ENCODE data around the gene MPHOSPH8. TPM values are rescaled to one million over a fixed set of nuclear protein-coding genes. Genes with fewer than 3 reads are reported as not detected.

The MPHOSPH8 gene
- total and polyA plus RNA-seq, 10 donors = 16.6 to 59.6 (median 42.2) TPM

GRCh38 chr13:19645000-19645399 is 11.5 kb downstream of the MPHOSPH8 start:
- Histone ChIP-seq H3K36me3 (peaks cover 0 to 86% (median 61%) of the 10 kb centered on the region in 6 donors), H3K9me3 (no peaks in the 10 kb centered on the region), H3K4me1 (peaks cover 0 to 20% (median 5%) of the 10 kb centered on the region in 6 donors), H3K27ac (no peak overlapping the region), H3K4me3 (no peak overlapping the region), H3K27me3 (replicated peaks in 1 of 7) (no peaks in the 10 kb centered on the region)
- 93 to 98% (median 97%) methylated on average over 2 of the region's 2 CpGs for WGBS, 5 donors
- DNase-seq = no peak
- intact Hi-C loops (cut with DNase I; ENCODE audit: low total_unique reads) = no loop called here
- TF ChIP-seq POLR2A (IDR thresholded peaks at IDR 0.05) (no peak), POLR2AphosphoS5 (IDR thresholded peaks at IDR 0.05) (no peak)
- TF ChIP-seq, protein P1, sequence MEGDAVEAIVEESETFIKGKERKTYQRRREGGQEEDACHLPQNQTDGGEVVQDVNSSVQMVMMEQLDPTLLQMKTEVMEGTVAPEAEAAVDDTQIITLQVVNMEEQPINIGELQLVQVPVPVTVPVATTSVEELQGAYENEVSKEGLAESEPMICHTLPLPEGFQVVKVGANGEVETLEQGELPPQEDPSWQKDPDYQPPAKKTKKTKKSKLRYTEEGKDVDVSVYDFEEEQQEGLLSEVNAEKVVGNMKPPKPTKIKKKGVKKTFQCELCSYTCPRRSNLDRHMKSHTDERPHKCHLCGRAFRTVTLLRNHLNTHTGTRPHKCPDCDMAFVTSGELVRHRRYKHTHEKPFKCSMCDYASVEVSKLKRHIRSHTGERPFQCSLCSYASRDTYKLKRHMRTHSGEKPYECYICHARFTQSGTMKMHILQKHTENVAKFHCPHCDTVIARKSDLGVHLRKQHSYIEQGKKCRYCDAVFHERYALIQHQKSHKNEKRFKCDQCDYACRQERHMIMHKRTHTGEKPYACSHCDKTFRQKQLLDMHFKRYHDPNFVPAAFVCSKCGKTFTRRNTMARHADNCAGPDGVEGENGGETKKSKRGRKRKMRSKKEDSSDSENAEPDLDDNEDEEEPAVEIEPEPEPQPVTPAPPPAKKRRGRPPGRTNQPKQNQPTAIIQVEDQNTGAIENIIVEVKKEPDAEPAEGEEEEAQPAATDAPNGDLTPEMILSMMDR (IDR thresholded peaks at IDR 0.05 in 8 of 11, conservative IDR thresholded peaks at IDR 0.05 in 3 of 11) = no peak

DNA sequence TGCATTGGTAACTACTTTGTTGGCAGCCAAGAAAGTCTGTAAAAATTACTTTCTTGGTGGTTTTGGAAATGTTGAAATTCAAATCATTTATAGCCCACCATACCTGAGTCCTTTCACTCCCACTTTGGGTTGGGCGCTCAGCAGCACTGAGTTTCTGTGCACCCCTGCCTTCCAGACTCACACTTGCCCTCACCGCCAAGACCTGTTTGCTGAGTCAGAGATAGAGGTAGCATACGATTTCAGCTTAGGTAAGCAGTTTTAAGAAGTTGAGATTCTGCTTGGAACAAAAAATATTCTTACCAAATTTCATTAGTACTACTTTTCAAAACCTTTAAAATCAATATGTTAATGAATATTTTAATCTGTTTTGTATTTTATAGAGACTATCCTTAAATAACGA is 12.6 kb downstream of the MPHOSPH8 start:
- Histone ChIP-seq H3K4me3 (no peak overlapping the region), H3K36me3 (peaks cover 0 to 96% (median 70%) of the 10 kb centered on the region in 6 donors), H3K27ac (no peak overlapping the region), H3K9me3 (no peaks in the 10 kb centered on the region), H3K27me3 (replicated peaks in 1 of 7) (no peaks in the 10 kb centered on the region), H3K4me1 (peaks cover 0 to 11% (median 0%) of the 10 kb centered on the region in 6 donors)
- no peak for DNase-seq
- WGBS, 5 donors = 81 to 86% (median 84%) methylated on average over 4 of the region's 4 CpGs
- TF ChIP-seq, protein P1 (IDR thresholded peaks at IDR 0.05 in 8 of 11, conservative IDR thresholded peaks at IDR 0.05 in 3 of 11) = no peak
- intact Hi-C loops (cut with DNase I; ENCODE audit: low total_unique reads) = no loop called here

DNA sequence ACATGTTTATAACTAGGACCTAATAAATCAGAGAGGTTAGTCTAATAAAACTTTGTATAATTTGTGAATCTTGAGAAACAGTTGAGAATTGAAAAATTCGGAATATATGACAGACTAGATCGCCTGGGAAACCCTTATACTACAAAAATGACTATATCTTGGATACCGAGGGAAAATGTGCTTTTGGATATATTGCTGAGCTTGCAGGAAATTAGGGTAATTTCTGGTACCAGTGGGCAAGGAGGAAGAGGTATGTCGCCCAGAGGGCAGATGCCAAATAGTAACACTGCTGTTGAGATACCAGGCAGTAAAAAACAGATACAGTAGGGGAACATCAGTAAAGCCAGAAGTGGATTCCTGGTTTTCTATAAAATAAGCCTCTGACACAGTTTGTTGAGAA is 17.3 kb downstream of the MPHOSPH8 start:
- DNase-seq = no peak
- Histone ChIP-seq H3K4me3 (no peak overlapping the region), H3K9me3 (no peaks in the 10 kb centered on the region), H3K27me3 (replicated peaks in 1 of 7) (no peaks in the 10 kb centered on the region), H3K27ac (no peak overlapping the region), H3K4me1 (no peaks in the 10 kb centered on the region), H3K36me3 (peaks cover 3 to 99% (median 63%) of the 10 kb centered on the region in 6 donors)
- intact Hi-C loops (cut with DNase I; ENCODE audit: low total_unique reads) = no loop called here
- WGBS, 5 donors = 88 to 96% (median 91%) methylated on average over 4 of the region's 4 CpGs
- TF ChIP-seq, protein P1 (IDR thresholded peaks at IDR 0.05 in 8 of 11, conservative IDR thresholded peaks at IDR 0.05 in 3 of 11) = no peak
- no peak for TF ChIP-seq POLR2A (IDR thresholded peaks at IDR 0.05)
- TF ChIP-seq POLR2AphosphoS5 (IDR thresholded peaks at IDR 0.05) = no peak

DNA sequence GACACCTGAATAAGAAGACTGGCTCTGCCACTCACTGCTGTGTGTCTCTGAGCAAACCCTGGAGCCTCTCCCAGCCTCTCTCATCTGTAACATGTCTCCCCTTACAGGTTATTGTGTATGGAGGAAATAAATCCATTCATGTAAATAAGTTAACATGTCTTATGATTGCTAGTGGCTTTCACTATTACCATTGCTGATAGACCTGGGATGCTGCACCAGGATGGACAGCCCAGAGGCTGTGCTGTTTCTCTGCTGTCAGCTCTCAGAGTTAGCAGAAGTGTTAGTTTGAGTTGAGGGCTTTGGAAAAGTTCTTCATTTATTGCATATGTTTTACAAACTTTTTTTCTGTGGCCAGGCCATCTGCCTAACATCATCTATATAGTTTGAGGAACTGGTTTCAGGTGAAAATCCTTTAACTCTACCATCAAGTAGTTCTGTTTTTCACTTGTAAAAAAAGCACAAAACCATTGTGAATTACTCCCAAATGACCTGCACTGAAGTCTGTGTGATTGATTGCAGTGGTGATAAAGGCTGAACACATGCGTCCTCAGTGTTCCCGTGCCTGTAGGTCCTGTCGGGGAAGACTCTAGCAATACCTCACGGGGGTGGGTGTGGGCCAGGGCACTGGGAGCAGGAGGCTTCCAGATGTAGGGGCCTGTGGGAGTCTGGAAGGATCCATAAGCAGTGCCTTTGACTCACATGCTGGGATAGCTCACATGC is 24.6 kb downstream of the MPHOSPH8 start:
- Histone ChIP-seq H3K4me3 (no peak overlapping the region), H3K4me1 (no peaks in the 10 kb centered on the region), H3K27me3 (replicated peaks in 1 of 7) (no peaks in the 10 kb centered on the region), H3K9me3 (no peaks in the 10 kb centered on the region), H3K36me3 (peaks cover 16 to 98% (median 51%) of the 10 kb centered on the region in 6 donors), H3K27ac (no peak overlapping the region)
- no peak for TF ChIP-seq POLR2AphosphoS5 (IDR thresholded peaks at IDR 0.05)
- TF ChIP-seq, protein P1 (IDR thresholded peaks at IDR 0.05 in 8 of 11, conservative IDR thresholded peaks at IDR 0.05 in 3 of 11) = no peak
- intact Hi-C loops (cut with DNase I; ENCODE audit: low total_unique reads) = no loop called here
- 54 to 69% (median 63%) methylated on average over 4 of the region's 4 CpGs for WGBS, 5 donors
- DNase-seq = no peak

Data from spleen (tissue), 11 donors.